NT2/D1 (cell line): Measurements from ENCODE around the gene C12orf75.

ENCODE experiments used
- YY1 ChIP-seq: IDR thresholded peaks from 2 replicates; pipeline ENCODE4 v1.6.1; 2011; ENCODE audit not compliant: insufficient read length, insufficient read depth
- ZNF274 ChIP-seq: IDR thresholded peaks from 2 replicates; pipeline ENCODE4 v1.6.1; 2011; ENCODE audit warnings: mild to moderate bottlenecking, low read depth, low read length

DNA sequence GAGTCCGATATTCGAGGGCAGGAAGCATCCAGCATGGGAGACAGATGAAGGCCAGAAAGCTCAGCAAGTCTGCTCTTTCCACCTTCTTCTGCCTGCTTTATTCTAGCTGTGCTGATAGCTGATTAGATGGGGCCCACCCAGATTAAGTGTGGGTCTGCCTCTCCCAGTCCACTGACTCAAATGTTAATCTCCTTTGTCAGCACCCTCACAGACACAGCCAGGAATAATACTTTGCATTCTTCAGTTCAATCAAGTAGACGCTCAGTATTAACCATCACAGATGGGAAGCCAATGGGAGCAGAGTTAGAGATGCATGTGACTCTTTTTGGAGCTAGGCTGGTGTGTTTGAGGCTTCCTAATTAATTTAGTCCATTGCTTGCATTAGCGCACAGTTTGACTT, 17.0 kb downstream of the C12orf75 start:
- TF ChIP-seq YY1 (no peak), ZNF274 (no peak)
